GM23248 (cell line): ENCODE measurements around the gene CEP78. TPM values are rescaled to one million over a fixed set of nuclear protein-coding genes. Genes with fewer than 3 reads are reported as not detected.

ENCODE experiments used
- DNase-seq: peaks from one replicate; pipeline ENCODE4 v3.0.0-alpha.2; 2015
- H2AFZ ChIP-seq: fragments of 200-600 bp; sonication (generic); 2 replicates; pipeline ENCODE4 v1.6.1; 2016; ENCODE audit warnings: antibody characterized with exemption
- H3F3A ChIP-seq: fragments of 200-600 bp; sonication (generic); 2 replicates; pipeline ENCODE4 v1.6.1; 2016; ENCODE audit warnings: mild to moderate bottlenecking, antibody characterized with exemption, mixed run types; ENCODE audit not compliant: insufficient read depth
- H3K27ac ChIP-seq: fragments of 200-600 bp; sonication (generic); 2 replicates; pipeline ENCODE4 v1.5.1; 2016; ENCODE audit warnings: mild to moderate bottlenecking
- H3K27me3 ChIP-seq: fragments of 200-600 bp; sonication (generic); replicated peaks from 2 replicates; pipeline ENCODE4 v1.6.1; 2016; ENCODE audit warnings: mild to moderate bottlenecking; ENCODE audit not compliant: insufficient read depth
- H3K36me3 ChIP-seq: fragments of 200-600 bp; sonication (generic); 2 replicates; pipeline ENCODE4 v1.6.1; 2016; ENCODE audit warnings: low read depth, mild to moderate bottlenecking
- H3K4me1 ChIP-seq: fragments of 200-600 bp; sonication (generic); 2 replicates; pipeline ENCODE4 v1.6.1; 2016; ENCODE audit warnings: mild to moderate bottlenecking; ENCODE audit not compliant: insufficient read depth
- H3K4me2 ChIP-seq: fragments of 200-600 bp; sonication (generic); one replicate; pipeline ENCODE4 v1.6.1; 2016; ENCODE audit warnings: mild to moderate bottlenecking; ENCODE audit not compliant: unreplicated experiment
- H3K4me3 ChIP-seq: fragments of 200-600 bp; sonication (generic); 2 replicates; pipeline ENCODE4 v1.5.1; 2016; ENCODE audit warnings: mild to moderate bottlenecking
- H3K79me2 ChIP-seq: fragments of 200-600 bp; sonication (generic); 2 replicates; pipeline ENCODE4 v1.6.1; 2016; ENCODE audit warnings: mild to moderate bottlenecking; ENCODE audit not compliant: insufficient read depth
- H3K9ac ChIP-seq: fragments of 200-600 bp; sonication (generic); 2 replicates; pipeline ENCODE4 v1.6.1; 2016; ENCODE audit warnings: mild to moderate bottlenecking
- H3K9me2 ChIP-seq: fragments of 200-600 bp; sonication (generic); 2 replicates; pipeline ENCODE4 v1.6.1; 2016; ENCODE audit warnings: mixed run types, mild to moderate bottlenecking, moderate library complexity; ENCODE audit not compliant: insufficient read depth
- H3K9me3 ChIP-seq: fragments of 200-600 bp; sonication (generic); one replicate; pipeline ENCODE4 v1.6.1; 2017; ENCODE audit warnings: low read depth
- H4K20me1 ChIP-seq: fragments of 200-600 bp; sonication (generic); 2 replicates; pipeline ENCODE4 v1.6.0; 2016; ENCODE audit not compliant: insufficient read depth
- EZH2 ChIP-seq: fragments of 200-600 bp; sonication (generic); IDR thresholded peaks from 2 replicates; pipeline ENCODE4 v1.6.1; 2018; ENCODE audit warnings: antibody characterized with exemption, mild to moderate bottlenecking; ENCODE audit not compliant: insufficient read depth, poor library complexity, severe bottlenecking
- EZH2phosphoT487 ChIP-seq: fragments of 200-600 bp; sonication (generic); IDR thresholded peaks from 2 replicates; pipeline ENCODE4 v1.6.1; 2018; ENCODE audit warnings: antibody characterized with exemption, moderate library complexity, mild to moderate bottlenecking, low read depth; ENCODE audit not compliant: insufficient read depth
- WGBS, 2 experiments: methylation state at CpG; one replicate each; pipeline ENCODE4 v1.1.6; 2015 to 2017; ENCODE audit warnings: low lambda C conversion rate in 2 of 2, low coverage in 1 of 2; ENCODE audit errors: missing lambda C conversion rate in 2 of 2; 5-methylcytosine and 5-hydroxymethylcytosine counted together
- in situ Hi-C: fragments of 300-500 bp; cut with MboI; formaldehyde crosslinking; loops from 2 replicates; pipeline ENCODE4 v1.15.0; 2020
- polyA plus RNA-seq: library from polyadenylated mRNA; unstranded; fragments of >200 nt; fragmentation: Nextera tagmentation; extraction: Ambion mirVana; gene quantifications from 2 replicates; pipeline ENCODE4 v1.2.1, GENCODE V29; 2016
- total RNA-seq: library from RNA; depleted of rRNA; stranded (reverse); fragments of >200 nt; shearing (Covaris generic); gene quantifications from 2 replicates; pipeline ENCODE4 v1.2.3, GENCODE V29; 2014

CEP78 gene
- total and polyA plus RNA-seq, 2 experiments from 2014 or later: 9.1 to 13.8 TPM

DNA sequence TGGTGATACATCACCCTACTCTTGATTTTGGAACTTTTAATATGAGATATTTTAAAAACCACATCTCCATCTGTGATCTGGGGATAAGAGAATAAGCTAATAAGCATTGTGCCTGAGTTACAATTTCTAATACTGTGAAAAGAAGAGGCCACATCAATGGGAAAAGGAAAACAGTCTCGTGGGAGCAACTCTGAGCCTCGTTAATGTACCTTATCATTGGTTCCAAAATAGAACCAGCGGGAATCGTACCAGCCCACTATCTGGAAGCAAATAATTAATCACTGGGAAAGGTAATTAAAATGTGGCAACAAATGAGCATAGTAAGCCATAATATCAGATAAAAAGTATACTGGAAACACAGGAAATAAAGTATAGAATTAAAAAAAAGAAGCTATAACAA lies 28.0 kb upstream of the CEP78 start:
- Histone ChIP-seq H3K9me2 (no peaks in the 10 kb centered on the region), H2AFZ (no peak overlapping the region), H3K36me3 (no peaks in the 10 kb centered on the region), H3K4me1 (no peaks in the 10 kb centered on the region), H3K9ac (no peak overlapping the region), H3K27me3 (no peaks in the 10 kb centered on the region), H3K4me2 (no peak overlapping the region), H3K9me3 (no peaks in the 10 kb centered on the region), H3K79me2 (no peaks in the 10 kb centered on the region), H3K27ac (no peak overlapping the region), H3F3A (no peaks in the 10 kb centered on the region), H3K4me3 (no peak overlapping the region), H4K20me1 (no peaks in the 10 kb centered on the region)
- 59 to 67% methylated on average over 4 of the region's 4 CpGs for WGBS, 2 experiments
- DNase-seq: no peak
- in situ Hi-C loops: no loop called here
- TF ChIP-seq EZH2phosphoT487: no peak
- TF ChIP-seq EZH2: no peak

DNA sequence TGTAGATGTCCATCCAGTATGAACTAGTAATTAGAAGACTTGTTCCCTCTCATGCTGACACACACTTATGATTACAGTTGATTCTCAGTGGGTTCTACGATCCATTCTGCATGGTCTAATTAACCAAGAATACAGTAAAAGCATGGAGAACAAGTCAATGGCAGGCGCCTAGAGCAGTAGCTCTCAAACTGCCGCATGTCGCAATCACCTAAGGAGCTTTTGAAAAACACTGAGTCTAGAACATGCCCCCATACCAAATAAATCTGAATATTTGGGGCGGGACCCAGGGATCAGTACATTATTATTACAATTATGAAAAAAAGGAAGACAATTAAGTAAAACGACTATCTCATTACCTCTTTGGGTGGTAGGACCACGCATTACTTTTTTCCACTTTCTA lies 26.7 kb upstream of the CEP78 start:
- no peaks in the 10 kb centered on the region for H3K36me3 ChIP-seq
- TF ChIP-seq EZH2phosphoT487: no peak
- no peak for TF ChIP-seq EZH2
- H3K27me3 ChIP-seq: no peaks in the 10 kb centered on the region
- no peak overlapping the region for H3K4me2 ChIP-seq
- WGBS, 2 experiments: 67 to 70% methylated on average over 7 of the region's 7 CpGs
- no peak overlapping the region for H3K4me3 ChIP-seq
- H3F3A ChIP-seq: no peaks in the 10 kb centered on the region
- H4K20me1 ChIP-seq: no peaks in the 10 kb centered on the region
- no peak for DNase-seq
- H3K79me2 ChIP-seq: no peaks in the 10 kb centered on the region
- no peak overlapping the region for H3K9ac ChIP-seq
- no peak overlapping the region for H2AFZ ChIP-seq
- in situ Hi-C loops: no loop called here
- H3K9me2 ChIP-seq: no peaks in the 10 kb centered on the region
- 0 out of 2 replicates have a peak, but pooled peaks cover 3% of the 10 kb centered on the region for H3K4me1 ChIP-seq
- no peaks in the 10 kb centered on the region for H3K9me3 ChIP-seq
- no peak overlapping the region for H3K27ac ChIP-seq

DNA sequence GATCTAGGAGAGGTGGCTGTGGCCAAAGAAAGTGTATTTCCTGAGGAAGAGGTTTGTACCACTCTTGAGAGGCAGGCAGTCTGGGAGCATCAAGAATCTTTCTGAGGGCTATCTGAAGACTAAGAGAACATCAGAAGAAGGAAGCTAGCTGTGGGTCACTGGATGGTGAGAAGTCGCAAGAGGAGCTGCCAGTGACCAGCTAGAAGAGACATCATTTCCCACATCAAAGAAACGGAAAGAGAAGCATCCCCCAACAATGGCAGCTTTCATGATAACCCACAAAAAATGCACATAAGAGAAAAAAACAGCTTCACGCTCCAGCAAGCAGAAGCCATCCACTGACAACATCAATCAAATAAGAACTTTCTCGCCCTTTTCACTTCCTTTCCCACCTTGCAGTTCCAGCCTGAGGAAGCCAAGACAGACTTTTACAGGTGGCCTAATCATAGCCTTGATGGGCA lies 25.0 kb upstream of the CEP78 start:
- in situ Hi-C loops: no loop called here
- Histone ChIP-seq H3K9me2 (no peaks in the 10 kb centered on the region), H3K36me3 (no peaks in the 10 kb centered on the region), H3K4me2 (no peak overlapping the region), H4K20me1 (no peaks in the 10 kb centered on the region), H3K27ac (no peak overlapping the region), H3K27me3 (no peaks in the 10 kb centered on the region), H3K79me2 (no peaks in the 10 kb centered on the region), H3F3A (no peaks in the 10 kb centered on the region), H3K4me3 (no peak overlapping the region), H3K9me3 (no peaks in the 10 kb centered on the region), H2AFZ (no peak overlapping the region), H3K9ac (no peak overlapping the region), H3K4me1 (peaks cover 3% of the 10 kb centered on the region; the same call in 1 of the 2 replicates)
- WGBS, 2 experiments: 63 to 69% methylated on average over 4 of the region's 4 CpGs
- TF ChIP-seq EZH2: no peak
- no peak for TF ChIP-seq EZH2phosphoT487
- no peak for DNase-seq

DNA sequence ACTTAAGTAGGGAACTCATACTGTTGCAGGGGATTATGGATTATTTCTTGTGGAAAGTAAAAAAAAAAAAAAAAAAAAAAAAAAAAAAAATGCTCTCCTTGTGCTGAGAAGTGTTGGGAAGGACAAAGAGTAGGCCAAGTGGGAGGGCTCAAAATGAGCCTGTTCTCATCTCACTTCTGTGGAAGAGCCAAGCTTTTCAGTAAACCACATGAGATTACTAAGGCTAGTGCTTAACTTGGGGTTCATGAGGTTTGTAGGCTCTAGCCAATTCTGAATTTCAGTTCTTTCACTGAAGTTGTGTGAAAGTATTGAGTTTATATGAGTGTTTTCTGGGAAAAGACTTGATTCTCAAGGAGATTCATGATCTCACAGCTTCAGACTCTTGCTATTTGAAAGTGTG lies 23.0 kb upstream of the CEP78 start:
- no peak overlapping the region for H3K4me3 ChIP-seq
- no peaks in the 10 kb centered on the region for H3F3A ChIP-seq
- no peaks in the 10 kb centered on the region for H3K9me3 ChIP-seq
- H3K79me2 ChIP-seq: no peaks in the 10 kb centered on the region
- no peak overlapping the region for H2AFZ ChIP-seq
- TF ChIP-seq EZH2 (no peak), EZH2phosphoT487 (no peak)
- no peaks in the 10 kb centered on the region for H3K36me3 ChIP-seq
- no peak overlapping the region for H3K9ac ChIP-seq
- H3K4me2 ChIP-seq: no peak overlapping the region
- H3K27ac ChIP-seq: no peak overlapping the region
- H3K4me1 ChIP-seq: peaks cover 3% of the 10 kb centered on the region; the same call in 1 of the 2 replicates
- H3K27me3 ChIP-seq: no peaks in the 10 kb centered on the region
- no peaks in the 10 kb centered on the region for H4K20me1 ChIP-seq
- H3K9me2 ChIP-seq: no peaks in the 10 kb centered on the region
- in situ Hi-C loops: no loop called here
- no peak for DNase-seq

DNA sequence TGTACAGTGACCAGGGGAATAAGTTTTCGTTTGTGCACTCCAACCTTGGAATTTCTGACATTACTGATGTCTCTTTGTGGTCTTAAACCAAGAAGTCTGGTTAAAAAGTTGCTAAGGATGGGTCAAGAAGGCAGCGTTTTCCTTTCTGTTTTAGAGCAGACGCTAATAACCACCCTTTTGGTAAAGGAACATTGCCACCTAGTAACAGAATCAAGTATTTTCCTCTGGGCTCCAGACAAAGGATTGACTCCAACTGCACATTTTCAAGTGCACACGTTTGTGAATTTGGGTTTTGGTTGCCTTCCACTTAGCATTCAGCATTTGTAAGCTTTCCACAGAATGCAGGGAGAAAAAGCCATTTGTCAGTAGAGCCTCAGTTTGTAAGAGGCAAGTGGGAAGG lies 22.2 kb upstream of the CEP78 start:
- no peak overlapping the region for H3K4me2 ChIP-seq
- 3 to 8% methylated on average over 4 of the region's 4 CpGs for WGBS, 2 experiments
- peaks cover 3% of the 10 kb centered on the region; the same call in 1 of the 2 replicates for H3K4me1 ChIP-seq
- no peaks in the 10 kb centered on the region for H3K27me3 ChIP-seq
- no peak overlapping the region for H3K27ac ChIP-seq
- in situ Hi-C loops: no loop called here
- no peaks in the 10 kb centered on the region for H4K20me1 ChIP-seq
- H3K79me2 ChIP-seq: no peaks in the 10 kb centered on the region
- no peaks in the 10 kb centered on the region for H3K9me2 ChIP-seq
- H3K4me3 ChIP-seq: no peak overlapping the region
- peak overlapping the region; percentile 61 for H2AFZ ChIP-seq
- peak; percentile 45 for DNase-seq
- no peaks in the 10 kb centered on the region for H3F3A ChIP-seq
- H3K36me3 ChIP-seq: no peaks in the 10 kb centered on the region
- no peaks in the 10 kb centered on the region for H3K9me3 ChIP-seq
- TF ChIP-seq EZH2 (no peak), EZH2phosphoT487 (no peak)
- H3K9ac ChIP-seq: 0 out of 2 replicates have a peak overlapping the region, but pooled peaks have one; percentile 22
